Fibroblast of lung (primary cell): ENCODE data around the gene LDAH. TPM values are rescaled to one million over a fixed set of nuclear protein-coding genes. Genes with fewer than 3 reads are reported as not detected.

Experiments
- DNase-seq, 2 donors: peaks; one replicate each; pipeline versions ENCODE4 v3.0.0 to v3.0.0-alpha.2; 2010; ENCODE audit warnings: low read depth in 2 of 2
- H2AFZ ChIP-seq: 2 replicates; pipeline ENCODE4 v1.5.1; 2012; ENCODE audit warnings: low read length, control low read depth, inconsistent platforms
- H3K27ac ChIP-seq: 2 replicates; pipeline ENCODE4 v1.5.1; 2011; ENCODE audit warnings: low read length, control low read depth; ENCODE audit not compliant: insufficient read depth
- H3K27me3 ChIP-seq: 2 replicates; pipeline ENCODE4 v1.5.1; 2011; ENCODE audit warnings: mild to moderate bottlenecking, low read length; ENCODE audit not compliant: control insufficient read depth, insufficient read depth
- H3K36me3 ChIP-seq: 2 replicates; pipeline ENCODE4 v1.5.1; 2011; ENCODE audit warnings: low read length; ENCODE audit not compliant: control insufficient read depth, insufficient read depth
- H3K4me1 ChIP-seq: 2 replicates; pipeline ENCODE4 v1.5.1; 2011; ENCODE audit warnings: low read length; ENCODE audit not compliant: control insufficient read depth, insufficient read depth; ENCODE audit errors: extremely low read depth
- H3K4me2 ChIP-seq: 2 replicates; pipeline ENCODE4 v1.5.1; 2011; ENCODE audit warnings: low read length, control low read depth; ENCODE audit not compliant: insufficient read depth; ENCODE audit errors: extremely low read depth
- H3K4me3 ChIP-seq, 4 experiments: fragments of 200-600 bp in 1 of 4; sonication (generic) in 1 of 4; replicated peaks in 1 of 4; 2 replicates each; pipeline ENCODE4 v1.5.1; 2011 to 2016; ENCODE audit warnings: low read length in 4 of 4, low read depth in 3 of 4, mild to moderate bottlenecking in 3 of 4, control low read depth in 2 of 4, inconsistent platforms in 1 of 4, mixed read lengths in 1 of 4; ENCODE audit not compliant: insufficient read depth in 1 of 4; ENCODE audit errors: control extremely low read depth in 1 of 4
- H3K79me2 ChIP-seq: 2 replicates; pipeline ENCODE4 v1.5.1; 2012; ENCODE audit warnings: mild to moderate bottlenecking, low read length, inconsistent platforms; ENCODE audit not compliant: control insufficient read depth, insufficient read depth
- H3K9ac ChIP-seq: 2 replicates; pipeline ENCODE4 v1.5.1; 2011; ENCODE audit warnings: mild to moderate bottlenecking, low read length, control low read depth; ENCODE audit not compliant: insufficient read depth
- H3K9me3 ChIP-seq: 2 replicates; pipeline ENCODE4 v1.5.1; 2012; ENCODE audit warnings: low read depth, low read length; ENCODE audit not compliant: control insufficient read depth, insufficient read depth
- H4K20me1 ChIP-seq: 2 replicates; pipeline ENCODE4 v1.5.1; 2011; ENCODE audit warnings: low read length; ENCODE audit not compliant: control insufficient read depth, insufficient read depth; ENCODE audit errors: extremely low read depth
- EZH2 ChIP-seq: IDR thresholded peaks from 2 replicates; pipeline ENCODE4 v1.5.1; 2012; ENCODE audit warnings: low read length, control low read depth, mild to moderate bottlenecking; ENCODE audit errors: missing control alignments
- polyA plus RNA-seq, 2 donors: library from polyadenylated mRNA; depleted of rRNA in 1 of 2; stranded (reverse) in 1 of 2; unstranded in 1 of 2; fragments of >200 nt; gene quantifications; 2 replicates each; pipeline ENCODE4 v1.2.1, GENCODE V29; 2011 to 2012; ENCODE audit warnings: missing spikeins in 1 of 2
- total RNA-seq: library from RNA; depleted of rRNA; stranded (reverse); fragments of >200 nt; gene quantifications from 2 replicates; pipeline ENCODE4 v1.2.1, GENCODE V29; 2014
- TF ChIP-seq, protein P1 (sequence below), 2 donors: IDR thresholded peaks in 1 of 2; conservative IDR thresholded peaks in 1 of 2; 1 replicate in 1 of 2; 2 replicates in 1 of 2; pipeline ENCODE4 v1.5.1; 2011 to 2012; ENCODE audit warnings: low read length in 2 of 2, control low read depth in 1 of 2, inconsistent platforms in 1 of 2, low read depth in 1 of 2, mild to moderate bottlenecking in 1 of 2

LDAH gene
- total and polyA plus RNA-seq, 2 donors (not counting 1 experiment from before 2014, with no cell fraction given): 20.5 to 22.8 TPM

DNA sequence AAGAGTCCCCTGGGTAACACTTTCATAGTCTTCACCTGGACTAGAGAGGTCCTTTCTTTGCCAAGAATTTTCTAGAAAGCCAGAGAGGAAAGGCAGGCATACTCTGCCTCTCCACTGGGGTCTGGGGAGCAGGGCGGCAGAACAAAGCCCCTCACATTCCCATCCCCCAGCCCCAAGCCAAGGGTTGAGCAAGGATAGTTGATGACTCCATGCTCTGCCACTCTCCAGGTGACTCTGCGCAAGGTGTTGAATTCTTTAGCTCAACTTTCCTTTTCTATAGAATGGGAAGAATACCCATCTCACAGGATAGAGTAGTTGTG lies 158.9 kb downstream of the LDAH start:
- Histone ChIP-seq H3K27me3 (peaks cover 70% of the 10 kb centered on the region), H3K4me1 (no peaks in the 10 kb centered on the region), H3K4me3 (no peak overlapping the region), H3K79me2 (no peaks in the 10 kb centered on the region), H3K9ac (no peak overlapping the region), H2AFZ (no peak overlapping the region), H4K20me1 (no peaks in the 10 kb centered on the region), H3K27ac (no peak overlapping the region), H3K4me2 (no peak overlapping the region), H3K36me3 (no peaks in the 10 kb centered on the region), H3K9me3 (no peaks in the 10 kb centered on the region)
- no peak for DNase-seq
- no peak for TF ChIP-seq EZH2
- TF ChIP-seq, protein P1, sequence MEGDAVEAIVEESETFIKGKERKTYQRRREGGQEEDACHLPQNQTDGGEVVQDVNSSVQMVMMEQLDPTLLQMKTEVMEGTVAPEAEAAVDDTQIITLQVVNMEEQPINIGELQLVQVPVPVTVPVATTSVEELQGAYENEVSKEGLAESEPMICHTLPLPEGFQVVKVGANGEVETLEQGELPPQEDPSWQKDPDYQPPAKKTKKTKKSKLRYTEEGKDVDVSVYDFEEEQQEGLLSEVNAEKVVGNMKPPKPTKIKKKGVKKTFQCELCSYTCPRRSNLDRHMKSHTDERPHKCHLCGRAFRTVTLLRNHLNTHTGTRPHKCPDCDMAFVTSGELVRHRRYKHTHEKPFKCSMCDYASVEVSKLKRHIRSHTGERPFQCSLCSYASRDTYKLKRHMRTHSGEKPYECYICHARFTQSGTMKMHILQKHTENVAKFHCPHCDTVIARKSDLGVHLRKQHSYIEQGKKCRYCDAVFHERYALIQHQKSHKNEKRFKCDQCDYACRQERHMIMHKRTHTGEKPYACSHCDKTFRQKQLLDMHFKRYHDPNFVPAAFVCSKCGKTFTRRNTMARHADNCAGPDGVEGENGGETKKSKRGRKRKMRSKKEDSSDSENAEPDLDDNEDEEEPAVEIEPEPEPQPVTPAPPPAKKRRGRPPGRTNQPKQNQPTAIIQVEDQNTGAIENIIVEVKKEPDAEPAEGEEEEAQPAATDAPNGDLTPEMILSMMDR (conservative IDR thresholded peaks at IDR 0.05 in 1 of 2, IDR thresholded peaks at IDR 0.05 in 1 of 2; ENCODE audit: low read depth in 1 of 2, low read length in 2 of 2): no peak

DNA sequence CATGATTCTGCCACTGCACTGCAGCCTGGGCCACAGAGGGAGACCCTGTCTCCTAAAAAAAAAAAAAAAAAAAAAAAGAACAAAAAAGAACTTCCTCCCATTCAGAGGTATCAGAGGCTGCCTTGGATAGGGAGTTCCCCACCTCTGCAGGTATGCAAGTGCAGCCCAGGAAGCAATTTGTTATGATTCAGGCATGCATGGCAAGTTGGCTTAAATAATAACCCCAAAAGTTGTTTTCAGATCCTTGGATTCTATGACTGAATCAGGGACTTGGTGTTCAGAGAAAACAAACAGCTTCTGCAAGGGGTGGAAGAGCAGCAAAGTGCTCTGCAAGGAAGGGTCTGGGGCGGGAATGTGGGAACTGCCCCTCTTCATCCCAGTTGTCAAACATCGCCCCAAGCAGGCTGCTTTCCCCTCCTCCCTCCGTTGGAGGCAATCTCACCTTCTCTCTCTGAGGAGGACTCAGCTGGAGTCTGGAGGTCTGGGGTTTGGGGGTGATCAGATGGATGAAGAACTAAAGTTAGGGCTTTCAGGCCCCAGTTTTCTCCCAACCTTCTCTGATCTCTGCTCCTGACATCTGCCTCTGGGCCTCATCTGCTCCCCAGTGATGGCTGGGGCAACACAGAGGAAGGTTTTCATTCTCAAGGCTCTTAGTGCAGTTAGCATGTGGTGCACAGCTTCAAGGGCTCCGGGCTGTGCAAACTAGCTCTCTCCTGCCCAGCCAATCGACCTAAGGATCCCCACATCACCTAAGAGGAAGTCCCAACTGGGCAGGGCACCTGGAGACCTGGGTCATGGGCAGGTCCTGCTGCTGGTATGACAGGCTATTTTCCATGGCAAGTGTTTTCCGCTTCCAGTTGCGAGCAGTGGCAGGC lies 159.5 kb downstream of the LDAH start:
- H3K4me3 ChIP-seq: no peak overlapping the region
- H3K9me3 ChIP-seq: no peaks in the 10 kb centered on the region
- no peak for TF ChIP-seq EZH2
- no peak overlapping the region for H2AFZ ChIP-seq
- H3K4me2 ChIP-seq: no peak overlapping the region
- no peaks in the 10 kb centered on the region for H3K79me2 ChIP-seq
- H3K27ac ChIP-seq: no peak overlapping the region
- H3K27me3 ChIP-seq: peaks cover 66% of the 10 kb centered on the region
- no peak for DNase-seq
- H3K9ac ChIP-seq: no peak overlapping the region
- H3K4me1 ChIP-seq: no peaks in the 10 kb centered on the region
- no peaks in the 10 kb centered on the region for H3K36me3 ChIP-seq
- no peaks in the 10 kb centered on the region for H4K20me1 ChIP-seq

DNA sequence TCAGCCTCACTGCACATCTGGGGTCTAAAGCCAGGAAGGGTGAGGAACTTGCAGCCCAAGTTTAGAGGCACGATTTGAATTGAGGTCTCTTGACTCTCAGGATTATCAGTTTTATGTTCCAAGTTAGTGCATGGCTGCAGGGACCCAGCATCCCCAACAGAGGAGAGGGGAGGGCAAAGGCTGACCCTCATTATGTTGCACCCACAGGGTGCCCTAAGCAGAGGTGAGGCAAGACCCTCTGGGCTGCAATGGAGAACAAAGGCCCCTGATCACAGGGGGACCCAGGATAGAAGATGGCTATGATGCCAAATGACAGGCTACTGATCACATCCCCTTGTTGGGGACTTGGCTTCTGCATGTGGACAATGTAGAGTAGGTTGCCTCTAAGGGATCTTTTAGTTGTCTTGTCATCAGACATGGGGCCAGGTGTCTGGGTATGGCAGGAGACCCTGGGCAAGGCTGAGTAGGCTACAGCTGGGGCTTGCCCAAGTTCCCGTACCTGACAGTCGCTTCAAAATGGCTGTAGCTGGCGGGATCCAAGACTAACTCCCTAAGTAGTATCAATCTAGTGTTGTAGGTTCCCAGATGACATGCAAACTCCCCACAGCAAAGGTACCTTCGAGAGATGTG lies 160.5 kb downstream of the LDAH start:
- Histone ChIP-seq H3K9me3 (no peaks in the 10 kb centered on the region), H4K20me1 (no peaks in the 10 kb centered on the region), H3K4me3 (no peak overlapping the region), H3K4me2 (no peak overlapping the region), H3K27ac (no peak overlapping the region), H3K4me1 (no peaks in the 10 kb centered on the region), H3K27me3 (peaks cover 56% of the 10 kb centered on the region), H3K79me2 (no peaks in the 10 kb centered on the region), H3K36me3 (no peaks in the 10 kb centered on the region), H2AFZ (no peak overlapping the region), H3K9ac (no peak overlapping the region)
- DNase-seq: no peak
- TF ChIP-seq, protein P1 (conservative IDR thresholded peaks at IDR 0.05 in 1 of 2, IDR thresholded peaks at IDR 0.05 in 1 of 2; ENCODE audit: low read depth in 1 of 2, low read length in 2 of 2): no peak
- TF ChIP-seq EZH2: peak; percentile 68
